ES-I3 (cell line): ENCODE data around the gene TMX1.
"Not testable (repeated sequence)": the region's sequence is repeated elsewhere in the genome, so short reads cannot be mapped to it uniquely, and the experiment has no call there.

Experiments used
- H3K36me3 ChIP-seq: 2 replicates; pipeline ENCODE4 v1.6.1; 2013; ENCODE audit warnings: mild to moderate bottlenecking, low read length, control low read depth, moderate library complexity; ENCODE audit not compliant: insufficient read depth
- H3K4me1 ChIP-seq: 2 replicates; pipeline ENCODE4 v1.6.1; 2013; ENCODE audit warnings: mild to moderate bottlenecking, control low read depth, low read length; ENCODE audit not compliant: insufficient read depth
- H3K9ac ChIP-seq: 2 replicates; pipeline ENCODE4 v1.6.1; 2013; ENCODE audit warnings: low read depth, mild to moderate bottlenecking, low read length, moderate library complexity
- H3K9me3 ChIP-seq: 2 replicates; pipeline ENCODE4 v1.6.1; 2013; ENCODE audit warnings: mild to moderate bottlenecking, low read length, moderate library complexity; ENCODE audit not compliant: control insufficient read depth, insufficient read depth

TMX1 gene

GRCh38 chr14:51223463-51223862 is 16.6 kb upstream of the TMX1 start:
- H3K9me3 ChIP-seq, H3K9ac ChIP-seq, H3K4me1 ChIP-seq, H3K36me3 ChIP-seq: not testable (repeated sequence)

DNA sequence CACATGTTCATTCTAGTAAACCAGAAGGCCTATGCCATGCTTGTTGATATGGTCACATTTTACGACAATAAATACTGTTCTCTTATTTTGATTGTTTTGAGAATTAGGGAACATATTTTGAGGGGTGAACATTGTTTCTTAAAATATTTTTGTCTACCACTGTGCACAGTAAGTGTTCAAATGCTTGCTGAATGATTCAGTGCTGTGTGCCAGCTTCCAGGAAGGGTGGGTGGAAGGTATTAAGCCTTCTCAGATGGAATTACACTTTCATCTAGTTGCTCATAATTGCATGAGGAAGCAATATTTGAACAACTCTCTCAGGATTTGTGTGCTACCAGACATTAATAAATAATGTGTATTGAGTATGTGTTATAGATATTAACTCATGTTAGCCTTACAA is 15.5 kb upstream of the TMX1 start:
- no peaks in the 10 kb centered on the region for H3K4me1 ChIP-seq
- 0 out of 2 replicates have a peak, but pooled peaks cover 5% of the 10 kb centered on the region for H3K9me3 ChIP-seq
- no peak overlapping the region for H3K9ac ChIP-seq
- H3K36me3 ChIP-seq: no peaks in the 10 kb centered on the region

- H3K4me1 ChIP-seq: no peaks in the 10 kb centered on the region
- 0 out of 2 replicates have a peak, but pooled peaks cover 5% of the 10 kb centered on the region for H3K9me3 ChIP-seq
- H3K36me3 ChIP-seq: no peaks in the 10 kb centered on the region
- no peak overlapping the region for H3K9ac ChIP-seq
Observed at GRCh38 chr14:51225751-51226150, 14.3 kb upstream of the TMX1 start.

DNA sequence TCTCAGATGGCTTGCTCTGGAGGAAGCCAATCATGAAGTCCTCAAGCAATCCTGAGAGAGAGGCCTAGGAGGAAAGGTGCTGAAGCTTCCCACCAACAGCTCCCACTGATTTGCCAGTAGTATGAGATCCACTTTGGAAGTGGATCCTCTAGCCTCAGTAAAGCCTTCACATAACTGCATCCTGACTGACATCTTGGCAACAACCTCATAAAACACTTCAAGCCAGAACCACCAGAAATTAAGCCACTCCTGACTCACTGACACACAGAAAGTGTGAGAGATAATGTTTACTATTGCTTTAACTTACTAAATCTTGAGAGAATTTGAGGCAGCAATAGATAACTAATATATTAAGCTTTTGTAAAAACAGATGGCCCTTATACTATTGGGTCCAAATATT is 11.7 kb upstream of the TMX1 start:
- Histone ChIP-seq H3K36me3 (no peaks in the 10 kb centered on the region), H3K9ac (no peak overlapping the region), H3K9me3 (no peaks in the 10 kb centered on the region), H3K4me1 (no peaks in the 10 kb centered on the region)

GRCh38 chr14:51228890-51229289 is 11.2 kb upstream of the TMX1 start:
- H3K4me1 ChIP-seq: no peaks in the 10 kb centered on the region
- H3K9ac ChIP-seq: no peak overlapping the region
- no peaks in the 10 kb centered on the region for H3K9me3 ChIP-seq
- no peaks in the 10 kb centered on the region for H3K36me3 ChIP-seq

DNA sequence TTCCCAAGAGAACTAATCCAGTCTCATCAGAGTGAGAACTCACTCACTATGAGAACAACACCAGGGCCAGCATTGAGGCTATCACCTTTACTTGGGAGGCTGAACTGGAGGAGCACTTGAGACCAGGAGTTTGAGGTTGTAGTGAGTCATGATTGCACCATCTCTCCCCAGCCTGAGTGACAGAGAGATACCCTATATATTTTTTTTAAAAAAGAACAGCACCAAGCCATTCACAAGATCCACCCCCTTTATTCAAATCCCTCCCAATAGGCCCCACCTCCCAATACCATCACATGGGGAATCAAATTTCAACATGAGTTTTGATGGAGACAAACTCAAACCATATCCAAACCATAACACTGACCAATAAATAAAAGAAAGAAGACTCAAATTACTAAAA is 3.7 kb upstream of the TMX1 start:
- no peaks in the 10 kb centered on the region for H3K4me1 ChIP-seq
- no peaks in the 10 kb centered on the region for H3K36me3 ChIP-seq
- H3K9me3 ChIP-seq: no peaks in the 10 kb centered on the region
- no peak overlapping the region for H3K9ac ChIP-seq

GRCh38 chr14:51240804-51241380 is 845 bp downstream of the TMX1 start:
- peak overlapping the region; percentile 91 for H3K9ac ChIP-seq
- H3K4me1 ChIP-seq: peaks cover 20% of the 10 kb centered on the region
- no peaks in the 10 kb centered on the region for H3K9me3 ChIP-seq
- H3K36me3 ChIP-seq: no peaks in the 10 kb centered on the region; the same call in 1 of the 2 replicates

DNA sequence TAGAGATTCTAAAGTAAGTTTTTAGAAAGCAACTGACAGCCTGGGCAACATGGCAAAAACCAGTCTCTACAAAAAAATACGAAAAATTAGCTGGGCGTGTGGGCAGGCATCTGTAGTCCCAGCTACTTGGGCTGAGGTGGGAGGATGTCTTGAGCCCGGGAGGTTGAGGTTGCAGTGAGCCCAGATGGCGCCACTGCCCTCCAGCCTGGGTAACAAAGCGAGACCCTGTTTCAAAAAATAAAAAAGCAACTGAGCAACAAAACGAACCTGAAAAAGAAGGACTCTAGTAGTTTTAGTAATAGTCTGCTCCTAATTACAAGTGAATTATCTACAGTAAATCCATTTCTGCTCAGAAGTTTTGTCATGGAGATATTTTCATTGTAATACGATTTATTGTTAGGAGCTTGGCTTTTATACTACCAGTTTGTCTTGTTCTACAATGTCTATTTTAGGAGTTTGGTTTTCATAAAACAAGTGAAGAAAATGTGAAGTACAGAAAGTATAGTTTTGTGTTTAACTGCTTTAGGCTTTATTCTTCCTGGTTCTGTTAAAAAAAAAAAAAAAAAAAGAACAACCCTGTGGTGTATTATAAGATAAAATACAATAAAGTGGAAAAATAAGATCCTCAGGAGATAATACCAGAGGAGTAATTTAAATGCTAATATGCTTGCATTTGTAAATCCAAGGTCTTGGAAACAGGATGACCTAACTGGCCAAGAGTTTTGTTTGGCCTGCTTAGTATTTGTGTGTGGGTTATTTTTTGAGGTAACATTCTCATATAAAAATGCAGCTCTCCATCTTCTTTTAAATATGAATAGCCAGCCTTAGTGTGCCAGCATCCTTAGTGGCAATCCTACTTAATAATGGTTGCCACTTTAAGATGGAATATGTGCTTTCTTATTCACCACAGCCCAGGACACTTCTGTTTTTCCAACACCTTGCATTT is 2.8 kb downstream of the TMX1 start:
- H3K9me3 ChIP-seq: no peaks in the 10 kb centered on the region
- peaks cover 4% of the 10 kb centered on the region; the same call in 1 of the 2 replicates for H3K36me3 ChIP-seq
- peaks cover 24% of the 10 kb centered on the region for H3K4me1 ChIP-seq
- peak overlapping the region; percentile 14; the same call in 1 of the 2 replicates for H3K9ac ChIP-seq

GRCh38 chr14:51244591-51244990 is 4.5 kb downstream of the TMX1 start:
- H3K9me3 ChIP-seq: no peaks in the 10 kb centered on the region
- no peak overlapping the region for H3K9ac ChIP-seq
- H3K4me1 ChIP-seq: peaks cover 24% of the 10 kb centered on the region
- H3K36me3 ChIP-seq: peaks cover 11% of the 10 kb centered on the region; the same call in 1 of the 2 replicates

GRCh38 chr14:51246032-51246431 is 6.0 kb downstream of the TMX1 start:
- H3K36me3 ChIP-seq: peaks cover 14% of the 10 kb centered on the region

DNA sequence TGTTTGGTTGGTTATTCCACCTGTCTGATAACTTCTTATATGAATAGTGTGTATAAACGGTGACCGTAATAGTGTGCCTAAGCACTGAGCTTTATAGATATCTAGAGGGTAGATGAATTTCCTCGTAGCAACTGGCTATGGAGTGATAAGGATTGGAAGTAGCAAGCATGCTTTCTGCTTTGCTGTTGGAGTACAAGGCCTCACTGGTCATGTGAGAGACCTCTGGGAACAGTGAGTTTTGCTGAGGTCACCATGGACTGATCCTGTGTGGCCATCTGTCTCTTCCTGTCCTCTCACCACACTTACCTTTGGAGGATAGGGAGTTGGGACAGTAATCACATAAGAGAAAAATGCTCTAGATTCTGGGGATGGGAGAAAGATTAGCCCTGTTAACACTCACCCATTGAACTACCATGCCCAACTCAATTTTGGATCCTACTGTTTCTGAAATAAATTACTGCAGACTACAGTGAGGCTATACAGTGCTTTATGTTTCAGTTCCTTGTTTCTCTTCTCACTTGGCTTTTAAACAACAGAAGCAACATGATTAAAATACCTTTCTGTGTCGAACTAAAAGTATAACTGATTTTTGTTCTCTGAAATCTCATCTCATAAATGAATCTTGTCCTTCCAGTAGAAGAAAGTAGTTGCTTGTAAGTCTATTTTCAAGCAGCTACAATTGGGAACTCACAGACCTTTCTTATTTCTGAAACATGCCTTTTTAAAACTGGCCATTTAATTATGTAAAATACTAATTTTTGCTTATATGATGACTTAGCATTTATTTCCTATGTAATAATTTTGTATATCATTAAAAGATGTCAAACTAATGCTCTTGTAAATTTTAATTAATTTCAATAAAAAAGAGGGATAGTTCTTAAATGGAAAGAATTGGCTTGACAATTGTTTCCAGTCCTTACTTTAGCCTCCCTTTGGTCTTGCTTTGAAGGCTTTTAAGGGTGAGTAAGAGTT is 8.3 kb downstream of the TMX1 start:
- Histone ChIP-seq H3K9ac (no peak overlapping the region), H3K4me1 (peaks cover 14% of the 10 kb centered on the region), H3K36me3 (peaks cover 19% of the 10 kb centered on the region), H3K9me3 (no peaks in the 10 kb centered on the region)

More at GRCh38 chr14:51246032-51246431, 6.0 kb downstream of the TMX1 start:
- no peak overlapping the region for H3K9ac ChIP-seq
- no peaks in the 10 kb centered on the region for H3K9me3 ChIP-seq
- peaks cover 24% of the 10 kb centered on the region for H3K4me1 ChIP-seq

DNA sequence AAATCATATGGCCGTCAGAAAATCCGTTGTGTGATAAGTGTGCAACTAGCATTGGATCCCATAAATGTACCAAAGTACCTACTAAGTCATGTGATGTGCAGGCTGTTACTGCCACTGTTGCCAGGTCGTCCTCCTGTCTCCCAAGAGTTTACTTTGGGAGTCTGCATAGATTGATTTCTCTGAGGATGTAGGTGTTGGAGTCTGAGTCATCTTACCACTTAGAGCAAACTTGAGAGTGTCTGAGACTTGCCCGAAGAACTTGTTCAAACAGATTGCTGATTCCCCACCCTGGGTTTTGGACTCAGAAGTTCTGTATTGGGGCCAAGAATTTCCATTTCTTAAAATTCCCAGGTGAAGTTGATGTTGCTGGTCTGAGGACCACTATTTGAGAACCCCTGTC is 11.4 kb downstream of the TMX1 start:
- Histone ChIP-seq H3K36me3 (peaks cover 19% of the 10 kb centered on the region), H3K9ac (no peak overlapping the region), H3K9me3 (no peaks in the 10 kb centered on the region), H3K4me1 (no peaks in the 10 kb centered on the region)

DNA sequence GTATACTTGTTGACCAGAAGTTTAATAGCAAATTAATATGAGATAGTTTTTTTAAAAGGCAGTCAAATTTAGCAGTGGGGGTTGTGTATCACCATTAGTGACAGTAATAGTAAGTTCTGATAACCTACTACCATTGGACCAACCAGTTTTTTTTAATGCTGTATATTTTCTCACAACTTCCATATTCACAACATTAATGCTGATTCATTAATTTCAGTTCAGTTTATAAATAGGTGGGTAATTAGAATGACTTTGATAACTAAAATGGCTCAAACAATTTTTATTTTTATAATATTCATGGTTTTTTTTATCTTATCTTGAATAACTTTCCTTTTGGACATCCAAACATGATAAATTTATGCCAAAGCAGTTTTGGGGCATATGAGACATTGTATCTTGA is 13.8 kb downstream of the TMX1 start:
- Histone ChIP-seq H3K9ac (no peak overlapping the region), H3K36me3 (peaks cover 8% of the 10 kb centered on the region), H3K4me1 (no peaks in the 10 kb centered on the region), H3K9me3 (no peaks in the 10 kb centered on the region)

GRCh38 chr14:51258280-51258679 is 18.2 kb downstream of the TMX1 start:
- no peaks in the 10 kb centered on the region for H3K4me1 ChIP-seq
- no peaks in the 10 kb centered on the region for H3K9me3 ChIP-seq
- H3K36me3 ChIP-seq: peaks cover 3% of the 10 kb centered on the region; the same call in 1 of the 2 replicates
- H3K9ac ChIP-seq: no peak overlapping the region
